Neutrophil (primary cell): ENCODE measurements around the gene COL13A1.

ENCODE experiments used
- H3K27ac ChIP-seq: fragments of 200-600 bp; sonication (generic); 2 replicates; pipeline ENCODE4 v1.5.1; 2016; ENCODE audit warnings: mild to moderate bottlenecking, moderate library complexity
- H3K27me3 ChIP-seq: fragments of 200-600 bp; sonication (generic); 2 replicates; pipeline ENCODE4 v1.6.0; 2016; ENCODE audit warnings: mild to moderate bottlenecking
- H3K36me3 ChIP-seq: fragments of 200-600 bp; sonication (generic); 2 replicates; pipeline ENCODE4 v1.5.1; 2017
- H3K4me1 ChIP-seq, 2 experiments: fragments of 200-600 bp in 1 of 2; sonication (generic) in 1 of 2; 1 replicate in 1 of 2; 2 replicates in 1 of 2; pipeline versions ENCODE4 v1.5.1 to v1.6.1; 2013 to 2016; ENCODE audit warnings: low read depth in 1 of 2, low read length in 1 of 2, mild to moderate bottlenecking in 1 of 2, moderate library complexity in 1 of 2; ENCODE audit not compliant: control insufficient read depth in 1 of 2, insufficient read depth in 1 of 2
- H3K4me3 ChIP-seq, 2 experiments: fragments of 200-600 bp in 1 of 2; sonication (generic) in 1 of 2; 1 replicate in 1 of 2; 2 replicates in 1 of 2; pipeline ENCODE4 v1.5.1; 2013 to 2016; ENCODE audit warnings: low read depth in 1 of 2, low read length in 1 of 2, mild to moderate bottlenecking in 1 of 2, moderate library complexity in 1 of 2
- H3K9me3 ChIP-seq: fragments of 200-600 bp; sonication (generic); 2 replicates; pipeline ENCODE4 v1.5.1; 2016
- TF ChIP-seq, protein P1 (sequence below): fragments of 200-600 bp; sonication (generic); IDR thresholded peaks from 2 replicates; pipeline ENCODE4 v1.5.1; 2016; ENCODE audit warnings: antibody characterized with exemption

The COL13A1 gene

DNA sequence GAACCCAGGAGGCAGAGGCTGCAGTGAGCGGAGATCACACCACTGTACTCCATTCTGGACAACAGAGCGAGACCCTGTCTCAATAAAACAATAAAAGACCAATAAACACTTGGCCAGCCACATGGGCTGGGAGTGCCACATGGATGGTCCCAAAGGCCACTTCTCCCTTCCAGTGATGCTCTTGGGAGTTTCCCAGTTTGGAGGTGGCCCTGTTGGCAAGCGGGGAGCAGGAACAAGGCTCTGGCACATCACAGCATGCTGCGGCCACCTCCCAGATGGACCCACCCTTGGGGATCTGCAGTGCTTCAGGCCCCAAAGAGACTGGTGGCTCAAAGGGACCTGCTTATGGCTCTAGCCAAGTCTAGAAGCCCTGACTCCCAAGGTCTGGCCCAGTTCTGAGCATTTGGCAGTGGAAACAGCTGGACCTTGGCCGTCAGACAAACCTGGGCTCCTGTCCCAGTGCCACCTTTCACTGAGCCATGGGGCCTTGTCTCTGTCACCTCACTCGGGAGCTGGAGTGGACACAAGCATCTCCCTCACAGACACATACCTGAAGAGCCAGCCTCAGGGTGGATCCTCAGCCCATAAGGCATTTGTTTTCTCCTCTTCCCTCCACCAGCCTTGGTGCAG, 91.7 kb downstream of the COL13A1 start:
- H3K36me3 ChIP-seq, result no peaks in the 10 kb centered on the region
- H3K4me1 ChIP-seq, result no peaks in the 10 kb centered on the region
- no peak overlapping the region for H3K27ac ChIP-seq
- H3K27me3 ChIP-seq, result no peaks in the 10 kb centered on the region
- TF ChIP-seq, protein P1, sequence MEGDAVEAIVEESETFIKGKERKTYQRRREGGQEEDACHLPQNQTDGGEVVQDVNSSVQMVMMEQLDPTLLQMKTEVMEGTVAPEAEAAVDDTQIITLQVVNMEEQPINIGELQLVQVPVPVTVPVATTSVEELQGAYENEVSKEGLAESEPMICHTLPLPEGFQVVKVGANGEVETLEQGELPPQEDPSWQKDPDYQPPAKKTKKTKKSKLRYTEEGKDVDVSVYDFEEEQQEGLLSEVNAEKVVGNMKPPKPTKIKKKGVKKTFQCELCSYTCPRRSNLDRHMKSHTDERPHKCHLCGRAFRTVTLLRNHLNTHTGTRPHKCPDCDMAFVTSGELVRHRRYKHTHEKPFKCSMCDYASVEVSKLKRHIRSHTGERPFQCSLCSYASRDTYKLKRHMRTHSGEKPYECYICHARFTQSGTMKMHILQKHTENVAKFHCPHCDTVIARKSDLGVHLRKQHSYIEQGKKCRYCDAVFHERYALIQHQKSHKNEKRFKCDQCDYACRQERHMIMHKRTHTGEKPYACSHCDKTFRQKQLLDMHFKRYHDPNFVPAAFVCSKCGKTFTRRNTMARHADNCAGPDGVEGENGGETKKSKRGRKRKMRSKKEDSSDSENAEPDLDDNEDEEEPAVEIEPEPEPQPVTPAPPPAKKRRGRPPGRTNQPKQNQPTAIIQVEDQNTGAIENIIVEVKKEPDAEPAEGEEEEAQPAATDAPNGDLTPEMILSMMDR, result no peak
- no peak overlapping the region for H3K4me3 ChIP-seq
- H3K9me3 ChIP-seq, result no peaks in the 10 kb centered on the region

GRCh38 chr10:69894156-69894555, 92.5 kb downstream of the COL13A1 start:
- no peaks in the 10 kb centered on the region for H3K4me1 ChIP-seq
- H3K9me3 ChIP-seq, result no peaks in the 10 kb centered on the region
- no peak overlapping the region for H3K27ac ChIP-seq
- H3K4me3 ChIP-seq, result no peak overlapping the region
- TF ChIP-seq, protein P1, result no peak
- no peaks in the 10 kb centered on the region for H3K27me3 ChIP-seq
- no peaks in the 10 kb centered on the region for H3K36me3 ChIP-seq

GRCh38 chr10:69895759-69896158, 94.1 kb downstream of the COL13A1 start:
- Histone ChIP-seq H3K27me3 (no peaks in the 10 kb centered on the region), H3K4me1 (no peaks in the 10 kb centered on the region), H3K36me3 (no peaks in the 10 kb centered on the region), H3K4me3 (no peak overlapping the region), H3K27ac (no peak overlapping the region), H3K9me3 (no peaks in the 10 kb centered on the region)
- TF ChIP-seq, protein P1, result no peak

- no peaks in the 10 kb centered on the region for H3K36me3 ChIP-seq
- TF ChIP-seq, protein P1, result no peak
- no peak overlapping the region for H3K27ac ChIP-seq
- H3K27me3 ChIP-seq, result no peaks in the 10 kb centered on the region
- no peak overlapping the region for H3K4me3 ChIP-seq
- H3K9me3 ChIP-seq, result no peaks in the 10 kb centered on the region
- no peaks in the 10 kb centered on the region for H3K4me1 ChIP-seq
These were observed 95.0 kb downstream of the COL13A1 start for GRCh38 chr10:69896606-69897231.

DNA sequence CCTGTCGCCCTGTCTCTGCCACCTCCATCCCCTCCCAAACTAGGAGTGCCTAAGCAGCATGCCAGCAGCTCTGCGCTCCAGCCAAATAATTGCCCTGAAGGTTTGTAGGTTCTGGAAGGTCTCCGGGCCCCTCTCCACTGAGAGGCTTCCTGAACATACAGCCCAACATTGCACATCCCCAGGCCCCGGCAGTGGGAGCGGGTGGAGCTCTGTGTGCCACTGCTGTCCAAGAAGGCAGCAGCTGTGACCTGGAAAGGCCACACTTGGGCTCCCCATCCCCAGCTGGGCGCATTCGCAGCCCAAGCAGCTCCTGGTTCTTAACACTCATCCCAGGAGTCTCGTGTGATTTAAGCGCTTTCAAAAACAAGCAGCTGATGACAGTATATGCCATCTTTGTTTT, 95.7 kb downstream of the COL13A1 start:
- H3K9me3 ChIP-seq, result no peaks in the 10 kb centered on the region
- no peaks in the 10 kb centered on the region for H3K27me3 ChIP-seq
- no peak overlapping the region for H3K27ac ChIP-seq
- TF ChIP-seq, protein P1, result no peak
- H3K4me1 ChIP-seq, result no peaks in the 10 kb centered on the region
- H3K36me3 ChIP-seq, result no peaks in the 10 kb centered on the region
- H3K4me3 ChIP-seq, result no peak overlapping the region
